SIG-M5 treated with dmso at 0.1 percent for 504 hours (cell line): Measurements from ENCODE around the gene TFCP2.
A peak's percentile ranks its signal among the peaks of the same experiment; 100 is the strongest.
"Not testable (repeated sequence)": the region's sequence is repeated elsewhere in the genome, so short reads cannot be mapped to it uniquely, and the experiment has no call there.

ENCODE experiments used
- DNase-seq: peaks from one replicate; lab custom pipeline; 2025; ENCODE audit not compliant: unreplicated experiment; lab: John Stamatoyannopoulos, UW

TFCP2 gene

GRCh38 chr12:51085757-51086156, 87.2 kb downstream of the TFCP2 start:
- peak; percentile 67 for DNase-seq

DNA sequence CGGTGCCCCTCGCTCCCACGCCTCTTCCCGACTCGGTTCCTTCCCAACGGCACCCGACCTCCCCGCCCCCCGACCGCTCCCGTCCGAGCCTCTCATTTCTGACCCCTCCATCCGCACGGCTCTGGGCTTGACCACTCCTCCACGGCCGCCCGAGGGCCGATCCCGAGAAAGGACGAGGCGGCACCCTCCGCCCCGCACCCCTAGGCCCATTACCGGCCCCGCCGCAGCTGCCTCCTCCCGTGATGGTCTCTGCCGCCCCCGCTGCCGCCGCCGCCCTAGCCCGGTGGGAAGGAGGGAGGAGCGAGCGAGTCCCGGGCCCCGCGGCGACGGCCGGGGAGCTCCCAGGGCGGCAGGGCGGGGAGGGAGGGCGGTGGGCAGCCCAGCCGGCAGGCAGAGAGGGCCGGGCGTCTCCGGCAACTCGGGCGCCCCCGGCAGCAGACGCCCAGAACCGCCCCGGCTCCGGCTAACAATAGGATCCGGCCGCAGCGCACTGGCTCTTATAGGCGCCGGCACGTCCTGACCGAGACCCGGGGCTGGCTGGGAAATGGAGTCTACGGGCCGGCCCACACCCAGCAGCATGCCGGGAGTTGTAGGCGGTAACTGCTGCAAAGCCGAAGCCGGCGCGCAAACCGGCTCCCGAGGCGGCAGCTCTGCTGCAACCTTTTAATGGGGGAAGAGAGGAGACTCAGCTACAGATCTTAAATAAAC, 89.7 kb downstream of the TFCP2 start, which contains the start of gene CSRNP2:
CSRNP2 (minus strand) TSS at position 471 of the 708 bp plus-strand sequence. CDS start 7,035 bp downstream, outside the sequence.
- DNase-seq = peak; percentile 97

- DNase-seq = peak; percentile 24
Observed at GRCh38 chr12:51082561-51083125, 90.3 kb downstream of the TFCP2 start.

DNA sequence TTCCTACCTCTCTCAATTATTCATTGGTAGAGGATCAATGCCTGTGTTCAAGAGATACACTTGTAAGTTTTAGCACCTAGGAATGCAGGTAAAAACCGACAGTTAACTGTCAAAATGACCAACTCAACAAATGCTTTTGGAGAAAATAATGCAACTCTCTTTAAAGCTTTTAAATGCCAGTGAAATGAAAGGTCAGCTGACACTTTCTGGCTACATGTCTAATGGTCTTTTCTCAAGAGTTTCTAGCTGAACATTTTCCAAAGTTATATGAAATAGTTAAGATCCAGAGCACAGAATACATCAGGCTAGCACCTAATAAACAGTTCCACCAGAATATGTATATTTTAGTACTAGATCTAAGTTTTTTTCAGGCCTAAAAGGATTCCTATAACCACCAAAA, 91.5 kb downstream of the TFCP2 start:
- no peak for DNase-seq

GRCh38 chr12:51080136-51080535, 92.8 kb downstream of the TFCP2 start:
- no peak for DNase-seq

DNA sequence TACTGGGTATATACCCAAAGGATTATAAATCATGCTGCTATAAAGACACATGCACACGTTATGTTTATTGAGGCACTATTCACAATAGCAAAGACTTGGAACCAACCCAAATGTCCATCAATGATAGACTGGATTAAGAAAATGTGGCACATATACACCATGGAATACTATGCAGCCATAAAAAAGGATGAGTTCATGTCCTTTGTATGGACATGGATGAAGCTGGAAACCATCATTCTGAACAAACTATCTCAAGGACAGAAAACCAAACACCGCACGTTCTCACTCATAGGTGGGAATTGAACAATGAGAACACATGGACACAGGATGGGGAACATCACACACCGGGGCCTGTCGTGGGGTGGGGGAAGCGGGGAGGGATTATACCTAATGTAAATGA, 94.1 kb downstream of the TFCP2 start:
- not testable (repeated sequence) for DNase-seq

DNA sequence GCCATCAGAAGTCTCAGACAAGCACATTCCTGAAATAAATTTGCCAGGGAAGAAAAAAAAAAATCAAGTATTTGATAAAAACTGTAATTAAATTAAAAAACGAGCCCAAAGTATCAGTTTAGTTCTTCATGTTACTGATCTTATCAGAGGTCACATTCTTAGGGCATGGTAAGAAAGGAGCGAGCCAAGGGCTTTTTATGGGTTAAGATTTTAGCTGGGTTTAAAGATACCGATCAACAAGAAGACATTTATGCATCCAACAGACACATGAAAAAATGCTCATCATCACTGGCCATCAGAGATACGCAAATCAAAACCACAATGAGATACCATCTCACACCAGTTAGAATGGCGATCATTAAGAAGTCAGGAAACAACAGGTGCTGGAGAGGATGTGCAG, 94.6 kb downstream of the TFCP2 start:
- DNase-seq = not testable (repeated sequence)

- DNase-seq = no peak
Observed at GRCh38 chr12:51077930-51078329, 95.0 kb downstream of the TFCP2 start.

GRCh38 chr12:51076236-51076930, 96.6 kb downstream of the TFCP2 start:
- no peak for DNase-seq

DNA sequence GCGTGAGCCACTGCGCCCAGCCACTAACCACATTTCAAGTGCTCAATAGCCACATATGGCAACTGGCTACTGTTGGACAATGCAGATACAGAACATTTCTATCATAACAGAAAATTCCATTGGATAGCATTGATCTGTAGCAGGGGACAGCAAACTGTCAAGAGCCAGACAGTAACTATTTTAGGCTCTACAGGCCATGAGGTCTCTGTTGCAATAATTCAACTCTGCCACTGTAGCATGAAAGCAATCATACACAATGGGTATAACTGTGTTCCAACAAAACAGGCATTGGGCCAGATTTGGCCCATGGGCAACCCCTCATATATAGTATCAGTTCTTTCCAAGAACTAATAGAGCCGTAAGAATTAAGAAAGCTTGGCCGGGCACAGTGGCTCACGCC, 97.5 kb downstream of the TFCP2 start:
- no peak for DNase-seq

DNA sequence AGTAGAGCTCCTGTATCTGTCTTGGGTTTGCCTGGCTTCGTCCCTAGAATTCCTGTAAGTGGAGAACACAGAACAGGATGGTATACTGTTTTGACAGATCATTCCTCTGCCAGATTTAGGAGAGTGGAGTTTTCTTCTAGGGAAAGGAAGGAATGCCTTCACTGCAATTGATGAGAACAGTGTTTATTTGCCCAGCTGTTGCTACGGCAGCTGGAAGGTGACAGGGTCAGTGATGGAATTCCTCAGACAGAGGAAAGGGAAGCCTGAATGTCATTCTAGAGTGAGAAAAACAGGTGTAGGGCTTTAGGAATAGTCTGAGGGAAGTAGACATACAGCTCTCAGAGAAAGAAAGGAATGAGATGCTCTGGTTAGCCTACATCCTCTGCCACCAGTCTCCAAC, 101.3 kb downstream of the TFCP2 start:
- no peak for DNase-seq

- DNase-seq = peak; percentile 67
Observed at GRCh38 chr12:51070004-51070403, 102.9 kb downstream of the TFCP2 start.

DNA sequence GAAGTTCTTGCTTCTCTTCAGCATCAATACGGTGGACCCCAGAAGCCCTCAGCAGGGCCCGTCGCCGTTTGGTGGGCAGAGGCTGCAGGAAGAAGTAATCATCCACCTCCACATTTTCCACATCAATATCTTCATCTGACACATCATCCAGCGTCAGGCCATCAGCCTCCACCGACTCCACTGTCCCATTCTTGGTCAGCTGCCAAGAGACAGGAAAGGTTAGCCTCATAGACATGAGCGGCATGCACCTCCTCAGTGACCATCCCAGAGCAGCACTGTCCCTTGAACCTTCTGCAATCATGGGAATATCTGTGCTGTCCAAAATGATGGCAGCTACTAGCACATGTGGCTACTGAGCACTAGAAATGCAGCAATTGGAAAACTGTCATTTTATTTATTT, 105.2 kb downstream of the TFCP2 start:
- DNase-seq = no peak

GRCh38 chr12:51067229-51067628, 105.7 kb downstream of the TFCP2 start:
- DNase-seq = no peak

DNA sequence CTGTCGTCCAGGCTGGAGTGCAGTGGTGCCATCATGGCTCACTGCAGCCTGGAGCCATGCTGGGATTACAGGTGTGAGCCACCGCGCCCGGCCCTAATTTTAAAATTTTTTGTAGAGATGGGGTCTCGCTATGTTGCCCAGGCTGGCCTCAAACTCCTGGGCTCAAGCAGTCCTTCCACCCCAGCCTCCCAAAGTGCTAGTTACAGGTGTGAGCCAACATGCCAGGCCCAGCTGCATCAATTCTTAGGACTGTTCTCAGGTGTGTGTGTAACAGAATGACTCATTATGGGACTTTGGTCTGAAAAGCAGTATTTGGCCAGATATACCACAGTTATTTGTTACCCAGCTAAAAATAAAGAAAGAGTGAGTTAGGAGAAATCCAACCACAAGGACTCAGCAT, 107.4 kb downstream of the TFCP2 start:
- no peak for DNase-seq

GRCh38 chr12:51062631-51063397, 110.1 kb downstream of the TFCP2 start:
- DNase-seq = no peak

DNA sequence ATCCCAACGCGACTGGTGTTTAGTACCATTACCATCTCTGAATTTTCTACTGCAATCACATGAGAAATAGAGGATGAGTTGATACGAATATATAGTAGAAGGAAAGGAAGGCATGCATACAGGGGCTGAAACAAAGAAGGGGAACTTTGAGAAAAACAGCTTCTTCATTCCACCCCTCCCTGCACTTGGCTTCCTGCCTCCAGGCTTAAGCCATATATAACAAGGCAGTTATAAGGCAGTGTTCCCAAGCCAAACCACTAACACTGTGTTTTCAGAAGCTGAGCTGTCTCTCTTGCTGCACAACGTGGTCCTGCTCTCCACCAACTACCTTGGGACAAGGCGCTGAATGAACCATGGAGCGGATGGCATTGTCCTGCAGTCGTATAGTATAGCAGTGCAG, 113.8 kb downstream of the TFCP2 start:
- DNase-seq = no peak

DNA sequence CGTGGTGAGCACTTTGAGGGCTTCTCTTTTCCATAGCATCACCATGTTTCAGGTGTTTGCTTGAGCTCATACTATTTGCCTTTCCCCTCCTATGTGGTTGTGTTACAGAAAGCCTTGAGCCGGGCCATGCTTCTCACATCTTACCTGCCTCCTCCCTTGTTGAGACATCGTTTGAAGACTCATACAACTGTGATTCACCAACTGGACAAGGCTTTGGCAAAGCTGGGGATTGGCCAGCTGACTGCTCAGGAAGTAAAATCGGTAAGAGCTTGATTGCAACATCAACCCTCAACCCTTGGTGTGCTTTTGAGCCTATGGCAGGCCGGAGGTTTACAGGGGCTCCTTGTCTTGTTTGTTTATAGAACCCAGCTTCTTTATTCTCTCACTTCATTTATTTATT, 116.7 kb downstream of the TFCP2 start:
- peak; percentile 49 for DNase-seq

DNA sequence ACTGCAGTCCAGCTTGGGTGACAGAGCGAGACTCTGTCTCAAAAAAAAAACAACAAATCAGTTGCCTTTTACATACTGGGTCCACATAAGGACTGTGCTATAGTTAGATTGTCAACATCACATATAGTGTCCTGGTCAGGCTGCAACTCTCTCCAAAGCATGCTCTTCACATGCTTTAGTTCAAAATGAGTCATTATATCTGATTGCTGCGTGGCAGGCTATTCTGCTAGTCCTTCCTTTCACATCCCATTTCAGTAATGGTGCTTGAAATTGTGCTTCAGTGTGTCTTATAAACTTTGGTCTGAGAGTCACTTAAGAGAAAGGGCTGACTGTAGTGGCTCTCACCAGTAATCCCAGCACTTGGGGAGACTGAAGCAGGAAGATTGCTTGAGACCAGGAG, 117.9 kb downstream of the TFCP2 start:
- DNase-seq = no peak

DNA sequence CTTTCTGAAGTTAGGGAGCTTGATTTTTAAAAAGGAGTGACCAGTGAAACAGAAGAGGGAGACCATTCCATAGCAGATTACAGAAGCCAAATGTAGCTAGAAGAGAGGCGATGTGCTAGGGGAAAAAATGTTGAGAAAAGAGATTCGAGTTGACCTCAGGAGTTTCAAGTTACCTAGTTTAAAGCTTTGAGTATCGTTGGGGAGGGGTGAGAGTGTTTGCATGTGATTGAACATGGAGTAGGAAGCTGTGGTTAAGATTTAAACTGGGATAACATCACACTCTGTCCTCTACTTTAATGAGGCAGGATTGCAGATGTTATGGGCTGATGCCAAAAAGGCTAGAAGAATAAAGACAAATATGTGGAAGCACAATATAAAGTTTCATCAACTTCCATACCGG, 121.1 kb downstream of the TFCP2 start:
- no peak for DNase-seq

DNA sequence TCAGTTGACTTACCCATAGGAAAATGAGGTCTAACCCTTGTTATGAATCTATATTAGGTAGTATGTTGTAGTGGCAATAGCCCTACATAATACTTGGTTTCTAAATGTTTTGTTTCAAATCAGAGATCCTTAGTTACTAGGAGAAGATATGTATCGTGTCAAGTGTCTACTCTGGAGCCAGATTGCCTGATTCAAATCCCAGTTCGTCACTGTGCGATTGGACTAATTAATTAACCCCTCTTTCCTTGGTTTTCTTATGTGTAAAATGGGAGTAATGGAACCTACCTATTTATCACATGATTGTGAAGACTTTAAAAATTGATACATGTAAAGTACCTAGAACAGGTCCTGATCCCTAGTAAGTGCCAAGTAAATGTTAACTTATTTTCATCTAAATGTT, 123.4 kb downstream of the TFCP2 start:
- no peak for DNase-seq
